H1 (cell line): Measurements from ENCODE around the gene FAM174B. TPM values are rescaled to one million over a fixed set of nuclear protein-coding genes. Genes with fewer than 3 reads are reported as not detected.

Experiments
- CTCF ChIA-PET: fragments of 300-600 bp; sonication (Branson Sonifier 250); formaldehyde crosslinking; loops from one replicate; lab custom pipeline; 2021; ENCODE audit not compliant: partially characterized antibody; lab: Charles Lee
- POLR2A ChIA-PET: fragments of 300-600 bp; sonication (Branson Sonifier 250); formaldehyde crosslinking; loops from one replicate; lab custom pipeline; 2021; ENCODE audit warnings: inconsistent platforms; ENCODE audit not compliant: partially characterized antibody; lab: Charles Lee
- DNase-seq, 2 experiments: peaks; one replicate each; pipeline versions ENCODE4 v3.0.0 to v3.0.0-alpha.2; 2010 to 2022; ENCODE audit warnings: low spot score in 2 of 2, low read depth in 1 of 2, mixed read lengths in 1 of 2
- FAIRE-seq: peaks from 2 replicates; lab custom pipeline; 2011; peaks lifted over from hg19 to GRCh38; lab: Jason Lieb, UNC
- H2AFZ ChIP-seq: 2 replicates; pipeline ENCODE4 v1.8.1; 2012; ENCODE audit warnings: low read length, inconsistent platforms
- H2AK5ac ChIP-seq: 2 replicates; pipeline ENCODE4 v1.6.1; 2013; ENCODE audit warnings: low read depth, low read length
- H2BK120ac ChIP-seq: replicated peaks from 2 replicates; pipeline ENCODE3; 2013; ENCODE audit warnings: low read depth, low read length, inconsistent platforms
- H2BK12ac ChIP-seq: 2 replicates; pipeline ENCODE4 v1.6.1; 2013; ENCODE audit warnings: low read depth, low read length
- H2BK15ac ChIP-seq: 2 replicates; pipeline ENCODE4 v1.6.1; 2013; ENCODE audit warnings: low read length
- H2BK20ac ChIP-seq: 2 replicates; pipeline ENCODE4 v1.6.1; 2013; ENCODE audit warnings: low read length
- H2BK5ac ChIP-seq: 2 replicates; pipeline ENCODE4 v1.6.1; 2013; ENCODE audit warnings: low read depth, low read length
- H3K14ac ChIP-seq: 2 replicates; pipeline ENCODE4 v1.6.1; 2013; ENCODE audit warnings: inconsistent platforms; ENCODE audit not compliant: insufficient read length
- H3K18ac ChIP-seq: 2 replicates; pipeline ENCODE4 v1.6.1; 2013; ENCODE audit warnings: low read length; ENCODE audit errors: extremely low read depth
- H3K23ac ChIP-seq: 2 replicates; pipeline ENCODE4 v1.6.1; 2013; ENCODE audit warnings: inconsistent platforms; ENCODE audit not compliant: insufficient read length
- H3K23me2 ChIP-seq: 2 replicates; pipeline ENCODE4 v1.6.1; 2013; ENCODE audit warnings: low read depth, low read length
- H3K27ac ChIP-seq: 2 replicates; pipeline ENCODE4 v1.6.1; 2011; ENCODE audit warnings: low read depth, low read length, inconsistent platforms
- H3K27me3 ChIP-seq, 4 experiments: replicated peaks in 1 of 4; 1 replicate in 1 of 4; 2 replicates in 3 of 4; pipeline versions ENCODE4 v1.6.1 to v1.8.1; 2011 to 2013; ENCODE audit warnings: low read length in 3 of 4, mild to moderate bottlenecking in 3 of 4, inconsistent platforms in 2 of 4, mixed read lengths in 2 of 4, moderate library complexity in 1 of 4; ENCODE audit not compliant: control insufficient read depth in 3 of 4, insufficient read depth in 3 of 4; ENCODE audit errors: extremely low read depth in 1 of 4
- H3K36me3 ChIP-seq, 4 experiments: 2 replicates each; pipeline versions ENCODE4 v1.6.1 to v1.8.1; 2011 to 2013; ENCODE audit warnings: mild to moderate bottlenecking in 4 of 4, low read length in 3 of 4, moderate library complexity in 2 of 4, control low read depth in 1 of 4, inconsistent platforms in 1 of 4; ENCODE audit not compliant: insufficient read depth in 4 of 4, control insufficient read depth in 2 of 4
- H3K4ac ChIP-seq: replicated peaks from 2 replicates; pipeline ENCODE3; 2013; ENCODE audit warnings: low read length, low read depth, mixed read lengths, inconsistent platforms; ENCODE audit not compliant: insufficient read length
- H3K4me1 ChIP-seq, 4 experiments: replicated peaks in 1 of 4; 1 replicate in 1 of 4; 2 replicates in 3 of 4; pipeline versions ENCODE4 v1.6.1 to v1.8.1; 2011 to 2013; ENCODE audit warnings: low read length in 3 of 4, inconsistent platforms in 2 of 4, mixed read lengths in 1 of 4; ENCODE audit not compliant: insufficient read depth in 4 of 4, control insufficient read depth in 3 of 4
- H3K4me2 ChIP-seq, 2 experiments: 2 replicates each; pipeline versions ENCODE4 v1.6.1 to v1.8.1; 2011 to 2013; ENCODE audit warnings: low read depth in 2 of 2, low read length in 2 of 2, control low read depth in 1 of 2, inconsistent platforms in 1 of 2, mild to moderate bottlenecking in 1 of 2; ENCODE audit not compliant: insufficient read depth in 1 of 2
- H3K4me3 ChIP-seq, 4 experiments: fragments of 200-600, 300-600 bp in 1 of 4; sonication (generic), shearing (Covaris generic), sonication (Bioruptor Twin) in 1 of 4; 2 replicates each; pipeline versions ENCODE4 v1.5.1 to v1.8.1; 2011 to 2016; ENCODE audit warnings: low read length in 4 of 4, low read depth in 3 of 4, control low read depth in 2 of 4, inconsistent platforms in 2 of 4, mild to moderate bottlenecking in 2 of 4, mixed read lengths in 1 of 4, moderate library complexity in 1 of 4; ENCODE audit not compliant: insufficient read depth in 2 of 4; ENCODE audit errors: extremely low read depth in 1 of 4
- H3K56ac ChIP-seq: replicated peaks from 2 replicates; pipeline ENCODE3; 2013; ENCODE audit warnings: low read depth, mild to moderate bottlenecking, mixed read lengths, low read length, inconsistent platforms; ENCODE audit not compliant: insufficient read length
- H3K79me1 ChIP-seq: 2 replicates; pipeline ENCODE4 v1.6.1; 2013; ENCODE audit warnings: low read depth, low read length, control low read depth
- H3K79me2 ChIP-seq, 2 experiments: 2 replicates each; pipeline versions ENCODE4 v1.6.1 to v1.8.1; 2012 to 2013; ENCODE audit warnings: low read length in 2 of 2, mild to moderate bottlenecking in 2 of 2, inconsistent platforms in 1 of 2; ENCODE audit not compliant: insufficient read depth in 2 of 2, control insufficient read depth in 1 of 2
- H3K9ac ChIP-seq, 4 experiments: replicated peaks in 1 of 4; 1 replicate in 1 of 4; 2 replicates in 3 of 4; pipeline versions ENCODE4 v1.6.1 to v1.8.1; 2011 to 2013; ENCODE audit warnings: low read depth in 3 of 4, low read length in 3 of 4, control low read depth in 2 of 4, mild to moderate bottlenecking in 2 of 4, moderate library complexity in 2 of 4, inconsistent platforms in 1 of 4; ENCODE audit errors: extremely low read depth in 1 of 4
- H3K9me3 ChIP-seq, 2 experiments: 2 replicates each; pipeline versions ENCODE4 v1.6.1 to v1.8.1; 2012 to 2013; ENCODE audit warnings: mild to moderate bottlenecking in 2 of 2, moderate library complexity in 2 of 2, control low read depth in 1 of 2, inconsistent platforms in 1 of 2, low read depth in 1 of 2, low read length in 1 of 2, mixed read lengths in 1 of 2; ENCODE audit not compliant: insufficient read depth in 2 of 2
- H4K20me1 ChIP-seq, 2 experiments: replicated peaks in 1 of 2; 2 replicates each; pipeline versions ENCODE3 to v1.8.1; 2011 to 2013; ENCODE audit warnings: inconsistent platforms in 2 of 2, low read length in 2 of 2, mild to moderate bottlenecking in 1 of 2; ENCODE audit not compliant: insufficient read depth in 2 of 2, control insufficient read depth in 1 of 2
- H4K5ac ChIP-seq: 2 replicates; pipeline ENCODE4 v1.6.1; 2013; ENCODE audit warnings: low read length, low read depth, mixed read lengths, inconsistent platforms; ENCODE audit not compliant: insufficient read length
- H4K8ac ChIP-seq: 2 replicates; pipeline ENCODE4 v1.8.0; 2013; ENCODE audit warnings: mild to moderate bottlenecking, moderate library complexity, low read length, inconsistent platforms; ENCODE audit not compliant: insufficient read depth; ENCODE audit errors: extremely low read depth
- H4K91ac ChIP-seq: replicated peaks from 2 replicates; pipeline ENCODE3; 2013; ENCODE audit warnings: low read length, mixed read lengths, inconsistent platforms; ENCODE audit not compliant: insufficient read length
- MAFK ChIP-seq: IDR thresholded peaks from 2 replicates; pipeline ENCODE4 v1.6.1; 2012; ENCODE audit warnings: low read depth, mild to moderate bottlenecking, improper control_type of control experiment, low read length
- MAX ChIP-seq: IDR thresholded peaks from 2 replicates; pipeline ENCODE4 v1.6.1; 2012; ENCODE audit warnings: inconsistent platforms
- NANOG ChIP-seq: IDR thresholded peaks from 2 replicates; pipeline ENCODE4 v1.6.1; 2011; ENCODE audit warnings: low read length, low read depth, mild to moderate bottlenecking, inconsistent platforms; ENCODE audit not compliant: insufficient read depth, poor library complexity, severe bottlenecking
- POLR2A ChIP-seq, 2 experiments: IDR thresholded peaks; 1 replicate in 1 of 2; 2 replicates in 1 of 2; pipeline ENCODE4 v1.6.1; 2011; ENCODE audit warnings: low read depth in 2 of 2, low read length in 2 of 2, mild to moderate bottlenecking in 2 of 2; ENCODE audit errors: control extremely low read depth in 1 of 2
- RFX5 ChIP-seq: IDR thresholded peaks from 2 replicates; pipeline ENCODE4 v1.6.1; 2011; ENCODE audit warnings: low read depth, low read length, improper control_type of control experiment, borderline replicate concordance
- RNF2 ChIP-seq: fragments of 200-900, 300-1000 bp; sonication (generic); IDR thresholded peaks from 2 replicates; pipeline ENCODE4 v1.7.1; 2016; ENCODE audit warnings: borderline replicate concordance, low read depth, mild to moderate bottlenecking, antibody characterized with exemption, low read length; ENCODE audit not compliant: poor library complexity, severe bottlenecking; ENCODE audit errors: missing control alignments
- ZNF274 ChIP-seq: IDR thresholded peaks from 2 replicates; pipeline ENCODE4 v1.7.0; 2012; ENCODE audit warnings: low read length, borderline replicate concordance; ENCODE audit errors: extremely low read depth
- WGBS, 2 experiments: shearing (Covaris generic) in 1 of 2; methylation state at CpG; one replicate each; pipeline versions ENCODE4 v1.1.6 to v1.1.7; 2013 to 2015; ENCODE audit warnings: low lambda C conversion rate in 2 of 2, mixed read lengths in 2 of 2, inconsistent platforms in 1 of 2, low coverage in 1 of 2, missing lambda C conversion rate in 1 of 2; ENCODE audit not compliant: insufficient replicate concordance in 2 of 2, insufficient coverage in 1 of 2, insufficient read length in 1 of 2; ENCODE audit errors: extremely low coverage in 1 of 2, missing lambda C conversion rate in 1 of 2; 5-methylcytosine and 5-hydroxymethylcytosine counted together
- polyA plus RNA-seq, 7 experiments: library from polyadenylated mRNA; depleted of rRNA in 3 of 7; stranded (reverse) in 5 of 7; unstranded in 2 of 7; fragments of >200 nt in 5 of 7; fragments of 200-250 nt in 2 of 7; gene quantifications; 1 replicate in 5 of 7; 2 replicates in 1 of 7; 4 replicates in 1 of 7; pipeline versions ENCODE4 v1.2.1 to v1.2.3, GENCODE V29; 2011 to 2013; ENCODE audit warnings: missing spikeins in 2 of 7, mixed read lengths in 2 of 7
- total RNA-seq: library from RNA; stranded (reverse); fragmentation: NEBNext Ultra II Directional; extraction: Animal tissue kit (Norgen Biotek cat#: 25700); gene quantifications from 2 replicates; pipeline ENCODE4 v1.2.1, GENCODE V29; 2021
- TF ChIP-seq, protein P1 (sequence below), 3 experiments: IDR thresholded peaks; 1 replicate in 2 of 3; 2 replicates in 1 of 3; pipeline versions ENCODE4 v1.5.1 to v1.6.1; 2011; ENCODE audit warnings: low read length in 3 of 3, mild to moderate bottlenecking in 3 of 3, inconsistent platforms in 2 of 3, low read depth in 1 of 3, moderate library complexity in 1 of 3; ENCODE audit not compliant: insufficient read depth in 1 of 3; ENCODE audit errors: control extremely low read depth in 1 of 3

FAM174B gene
- total and polyA plus RNA-seq, 2 of the 8 experiments (the other 6 are each of a cell fraction or from before 2014, with no cell fraction given): 9.3 to 35.2 TPM

GRCh38 chr15:92616621-92617548, 38.7 kb downstream of the FAM174B start:
- no peak overlapping the region for H3K56ac ChIP-seq
- H3K27ac ChIP-seq: no peak overlapping the region
- no peak overlapping the region for H3K14ac ChIP-seq
- H3K79me2 ChIP-seq: no peaks in the 10 kb centered on the region
- WGBS, 2 experiments: 85% methylated on average over 25 of the region's 25 CpGs; no CpG with 5 or more reads in 1 of the 2 experiments
- H2AK5ac ChIP-seq: no peak overlapping the region
- no peak overlapping the region for H3K18ac ChIP-seq
- ChIA-PET CTCF (interaction anchor here (0.6 to 2.0 kb wide), 5 partner anchors 48 to 95 kb away, joined by 3 to 6 read pairs (median 4); no protein-coding TSS in a partner anchor), POLR2A (no interaction called here)
- no peak for FAIRE-seq
- no peak overlapping the region for H3K4me3 ChIP-seq
- no peaks in the 10 kb centered on the region for H3K36me3 ChIP-seq
- no peaks in the 10 kb centered on the region for H3K27me3 ChIP-seq
- H2BK20ac ChIP-seq: no peak overlapping the region
- H3K4me2 ChIP-seq: no peak overlapping the region
- H4K20me1 ChIP-seq: no peaks in the 10 kb centered on the region
- H2AFZ ChIP-seq: no peak overlapping the region
- H3K9me3 ChIP-seq: no peaks in the 10 kb centered on the region
- H4K5ac ChIP-seq: no peak overlapping the region
- no peak for DNase-seq
- no peak overlapping the region for H3K4ac ChIP-seq
- no peak overlapping the region for H2BK5ac ChIP-seq
- no peaks in the 10 kb centered on the region for H3K79me1 ChIP-seq
- H3K4me1 ChIP-seq: peaks cover 0 to 12% (median 3%) of the 10 kb centered on the region in 4 experiments; a peak in 3 of 7 replicates
- no peak overlapping the region; the same call in 1 of the 2 replicates for H4K8ac ChIP-seq
- no peak overlapping the region for H3K9ac ChIP-seq
- no peak overlapping the region for H2BK15ac ChIP-seq
- no peak overlapping the region for H2BK12ac ChIP-seq
- no peak overlapping the region for H4K91ac ChIP-seq
- H3K23ac ChIP-seq: no peak overlapping the region
- H2BK120ac ChIP-seq: no peak overlapping the region
- H3K23me2 ChIP-seq: no peaks in the 10 kb centered on the region
- TF ChIP-seq RFX5 (no peak), POLR2A (IDR thresholded peaks at IDR 0.05; ENCODE audit: control extremely low read depth in 1 of 2, low read depth in 2 of 2, low read length in 2 of 2) (no peak), NANOG (no peak), MAX (no peak), RNF2 (no peak), MAFK (no peak), ZNF274 (no peak)
- TF ChIP-seq, protein P1, sequence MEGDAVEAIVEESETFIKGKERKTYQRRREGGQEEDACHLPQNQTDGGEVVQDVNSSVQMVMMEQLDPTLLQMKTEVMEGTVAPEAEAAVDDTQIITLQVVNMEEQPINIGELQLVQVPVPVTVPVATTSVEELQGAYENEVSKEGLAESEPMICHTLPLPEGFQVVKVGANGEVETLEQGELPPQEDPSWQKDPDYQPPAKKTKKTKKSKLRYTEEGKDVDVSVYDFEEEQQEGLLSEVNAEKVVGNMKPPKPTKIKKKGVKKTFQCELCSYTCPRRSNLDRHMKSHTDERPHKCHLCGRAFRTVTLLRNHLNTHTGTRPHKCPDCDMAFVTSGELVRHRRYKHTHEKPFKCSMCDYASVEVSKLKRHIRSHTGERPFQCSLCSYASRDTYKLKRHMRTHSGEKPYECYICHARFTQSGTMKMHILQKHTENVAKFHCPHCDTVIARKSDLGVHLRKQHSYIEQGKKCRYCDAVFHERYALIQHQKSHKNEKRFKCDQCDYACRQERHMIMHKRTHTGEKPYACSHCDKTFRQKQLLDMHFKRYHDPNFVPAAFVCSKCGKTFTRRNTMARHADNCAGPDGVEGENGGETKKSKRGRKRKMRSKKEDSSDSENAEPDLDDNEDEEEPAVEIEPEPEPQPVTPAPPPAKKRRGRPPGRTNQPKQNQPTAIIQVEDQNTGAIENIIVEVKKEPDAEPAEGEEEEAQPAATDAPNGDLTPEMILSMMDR (IDR thresholded peaks at IDR 0.05; ENCODE audit: control extremely low read depth in 1 of 3, insufficient read depth in 1 of 3, low read depth in 1 of 3, low read length in 3 of 3): no peak
